ENCODE measurements around the gene FRAT1.

FRAT1 gene

GRCh38 chr10:97312897-97313296 lies 6.2 kb upstream of the FRAT1 start:
- TF ChIP-seq, protein P1, sequence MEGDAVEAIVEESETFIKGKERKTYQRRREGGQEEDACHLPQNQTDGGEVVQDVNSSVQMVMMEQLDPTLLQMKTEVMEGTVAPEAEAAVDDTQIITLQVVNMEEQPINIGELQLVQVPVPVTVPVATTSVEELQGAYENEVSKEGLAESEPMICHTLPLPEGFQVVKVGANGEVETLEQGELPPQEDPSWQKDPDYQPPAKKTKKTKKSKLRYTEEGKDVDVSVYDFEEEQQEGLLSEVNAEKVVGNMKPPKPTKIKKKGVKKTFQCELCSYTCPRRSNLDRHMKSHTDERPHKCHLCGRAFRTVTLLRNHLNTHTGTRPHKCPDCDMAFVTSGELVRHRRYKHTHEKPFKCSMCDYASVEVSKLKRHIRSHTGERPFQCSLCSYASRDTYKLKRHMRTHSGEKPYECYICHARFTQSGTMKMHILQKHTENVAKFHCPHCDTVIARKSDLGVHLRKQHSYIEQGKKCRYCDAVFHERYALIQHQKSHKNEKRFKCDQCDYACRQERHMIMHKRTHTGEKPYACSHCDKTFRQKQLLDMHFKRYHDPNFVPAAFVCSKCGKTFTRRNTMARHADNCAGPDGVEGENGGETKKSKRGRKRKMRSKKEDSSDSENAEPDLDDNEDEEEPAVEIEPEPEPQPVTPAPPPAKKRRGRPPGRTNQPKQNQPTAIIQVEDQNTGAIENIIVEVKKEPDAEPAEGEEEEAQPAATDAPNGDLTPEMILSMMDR (conservative IDR thresholded peaks at IDR 0.05): no peak
- no peak overlapping the region for H3K27ac ChIP-seq

DNA sequence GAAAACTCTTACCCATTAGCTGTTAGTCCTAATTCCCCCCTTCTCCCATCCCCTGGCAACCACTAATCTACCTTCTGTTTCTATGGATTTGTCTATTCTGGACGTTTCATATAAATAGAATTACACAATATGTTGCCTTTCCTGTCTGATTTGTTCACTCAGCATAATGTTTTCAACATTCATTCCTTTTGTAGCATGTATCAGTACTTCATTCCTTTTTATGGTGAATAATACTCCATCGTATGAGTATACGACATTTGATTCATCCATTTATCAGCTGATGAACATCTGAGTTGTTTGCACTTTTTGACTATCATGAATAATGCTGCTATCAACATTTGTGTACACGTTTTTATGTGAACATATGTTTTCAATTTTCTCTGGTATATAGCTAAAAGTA lies 4.4 kb upstream of the FRAT1 start:
- H3K27ac ChIP-seq: no peak overlapping the region
- TF ChIP-seq, protein P1 (conservative IDR thresholded peaks at IDR 0.05): no peak

DNA sequence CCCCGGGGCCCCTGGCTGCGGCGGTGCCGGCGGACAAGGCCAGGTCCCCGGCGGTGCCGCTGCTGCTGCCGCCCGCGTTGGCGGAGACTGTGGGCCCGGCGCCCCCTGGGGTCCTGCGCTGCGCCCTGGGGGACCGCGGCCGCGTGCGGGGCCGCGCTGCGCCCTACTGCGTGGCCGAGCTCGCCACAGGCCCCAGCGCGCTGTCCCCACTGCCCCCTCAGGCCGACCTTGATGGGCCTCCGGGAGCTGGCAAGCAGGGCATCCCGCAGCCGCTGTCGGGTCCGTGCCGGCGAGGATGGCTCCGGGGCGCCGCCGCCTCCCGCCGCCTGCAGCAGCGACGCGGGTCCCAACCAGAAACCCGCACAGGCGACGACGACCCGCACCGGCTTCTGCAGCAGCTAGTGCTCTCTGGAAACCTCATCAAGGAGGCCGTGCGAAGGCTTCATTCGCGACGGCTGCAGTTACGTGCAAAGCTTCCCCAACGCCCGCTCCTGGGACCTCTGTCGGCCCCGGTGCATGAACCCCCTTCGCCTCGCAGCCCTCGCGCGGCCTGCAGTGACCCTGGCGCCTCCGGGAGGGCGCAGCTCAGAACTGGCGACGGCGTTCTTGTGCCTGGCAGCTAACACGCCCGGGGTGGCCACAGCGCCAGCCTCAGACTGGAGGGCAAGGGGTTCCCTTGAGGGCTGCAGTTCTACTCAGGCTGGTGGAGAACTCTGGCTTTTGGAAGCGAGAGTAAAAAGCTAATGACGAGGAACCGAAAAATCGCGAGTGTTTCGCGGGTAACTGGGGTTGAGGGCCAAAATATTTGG lies 804 bp downstream of the FRAT1 start:
- TF ChIP-seq, protein P1 (conservative IDR thresholded peaks at IDR 0.05): peak; percentile 15; the same call in 1 of the 2 replicates
- H3K27ac ChIP-seq: peak overlapping the region; percentile 99

DNA sequence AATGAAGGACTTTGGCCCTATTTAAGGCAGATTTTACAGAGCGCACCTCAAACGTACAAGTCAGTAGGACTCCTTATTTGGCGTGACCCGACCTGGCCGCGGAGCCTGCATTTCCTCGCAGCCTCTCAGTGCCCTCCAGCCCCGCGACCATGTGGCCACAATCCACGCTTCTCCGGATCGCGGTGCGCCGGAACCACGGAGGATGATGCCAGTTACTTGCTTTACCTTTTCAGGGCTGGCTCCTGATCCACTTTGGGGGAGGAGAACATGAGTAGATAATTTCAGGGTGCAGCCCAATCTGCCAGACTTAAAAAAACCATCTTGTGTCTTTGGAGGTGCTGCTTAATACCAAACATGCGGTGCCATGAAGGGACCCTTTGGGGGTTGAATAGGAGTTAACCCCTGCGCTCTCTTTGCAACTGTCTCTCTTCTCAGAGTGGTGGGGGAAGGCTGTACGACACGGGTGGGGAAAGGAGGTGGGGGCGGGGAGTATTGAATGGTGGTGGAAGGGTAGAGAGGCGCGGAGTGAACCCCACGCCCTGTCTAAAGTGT lies 1.5 kb downstream of the FRAT1 start:
- peak overlapping the region; percentile 99 for H3K27ac ChIP-seq
- TF ChIP-seq, protein P1 (conservative IDR thresholded peaks at IDR 0.05): no peak

DNA sequence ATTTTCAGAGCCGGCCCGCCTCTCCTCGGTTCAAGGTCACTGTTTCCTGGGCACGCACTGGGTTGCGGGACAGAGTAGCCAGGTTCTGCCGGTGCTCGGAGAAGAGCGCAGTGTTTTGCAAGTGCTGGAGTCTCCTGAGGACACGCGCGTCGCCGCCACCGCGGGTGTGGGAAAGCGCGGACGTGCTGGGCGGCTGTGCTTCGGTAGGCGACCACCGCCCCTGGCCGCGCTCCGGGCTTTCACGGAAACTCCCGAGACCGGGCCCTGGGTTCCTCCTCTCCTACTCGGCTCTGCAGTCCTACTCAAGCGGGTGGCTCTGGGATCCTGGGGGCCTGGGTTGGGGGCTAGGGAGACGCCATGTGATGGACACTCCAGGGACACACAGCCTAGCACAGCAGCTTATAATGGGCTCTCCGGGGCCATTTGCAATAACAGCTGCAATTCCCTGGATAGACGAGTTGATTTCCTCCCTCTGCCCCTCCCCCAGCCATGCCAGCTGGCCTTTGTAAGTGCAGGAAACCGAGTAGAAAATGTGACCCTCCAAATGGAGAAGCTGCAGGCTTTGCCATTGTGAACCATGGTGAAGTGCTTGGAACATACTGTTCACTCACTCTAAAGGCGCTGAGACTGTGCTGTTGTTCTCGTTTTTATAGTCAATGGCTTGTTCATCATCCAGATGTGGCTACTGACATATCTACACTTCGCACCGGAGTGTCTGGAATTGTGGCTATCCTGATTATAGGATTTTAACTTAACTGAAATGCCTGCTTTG lies 2.1 kb downstream of the FRAT1 start:
- no peak overlapping the region for H3K27ac ChIP-seq
- TF ChIP-seq, protein P1 (conservative IDR thresholded peaks at IDR 0.05): no peak

- TF ChIP-seq, protein P1 (conservative IDR thresholded peaks at IDR 0.05): no peak
- no peak overlapping the region for H3K27ac ChIP-seq
Measured at GRCh38 chr10:97321804-97322190, 2.7 kb downstream of the FRAT1 start.

DNA sequence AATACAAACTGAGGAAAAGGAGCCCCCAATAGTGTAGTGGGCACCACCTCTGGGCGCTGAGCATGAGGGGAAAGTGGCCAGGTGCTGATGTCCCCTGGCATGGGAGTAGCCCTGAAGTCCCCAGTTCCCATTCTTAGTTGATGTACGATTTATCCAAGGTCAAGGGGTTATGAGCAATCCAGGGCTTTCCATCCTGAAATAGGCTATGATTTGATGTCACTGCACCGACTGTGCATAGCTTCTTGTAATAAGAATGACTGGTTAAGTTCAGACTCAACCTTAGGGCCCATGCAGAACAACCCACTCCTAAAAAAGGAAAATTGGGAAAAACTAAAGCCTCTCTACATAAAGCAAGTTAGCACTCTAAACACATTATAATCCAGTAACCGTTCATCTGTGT lies 4.4 kb downstream of the FRAT1 start:
- no peak overlapping the region for H3K27ac ChIP-seq
- TF ChIP-seq, protein P1 (conservative IDR thresholded peaks at IDR 0.05): no peak

Measured in VCaP (cell line).